HFF-Myc (cell line): ENCODE measurements around the gene ALOX5AP.

ENCODE experiments used
- DNase-seq: peaks from one replicate; pipeline ENCODE4 v3.0.0-alpha.2; 2011; ENCODE audit warnings: low read depth; ENCODE audit errors: extremely low read depth
- H3K4me3 ChIP-seq: replicated peaks from 2 replicates; pipeline ENCODE4 v1.5.1; 2011; ENCODE audit warnings: low read depth, mild to moderate bottlenecking, control low read depth, low read length
- TF ChIP-seq, protein P1 (sequence below): IDR thresholded peaks from 2 replicates; pipeline ENCODE4 v1.5.1; 2012; ENCODE audit warnings: mild to moderate bottlenecking, low read depth, low read length, control low read depth; ENCODE audit errors: missing control alignments

Gene ALOX5AP

DNA sequence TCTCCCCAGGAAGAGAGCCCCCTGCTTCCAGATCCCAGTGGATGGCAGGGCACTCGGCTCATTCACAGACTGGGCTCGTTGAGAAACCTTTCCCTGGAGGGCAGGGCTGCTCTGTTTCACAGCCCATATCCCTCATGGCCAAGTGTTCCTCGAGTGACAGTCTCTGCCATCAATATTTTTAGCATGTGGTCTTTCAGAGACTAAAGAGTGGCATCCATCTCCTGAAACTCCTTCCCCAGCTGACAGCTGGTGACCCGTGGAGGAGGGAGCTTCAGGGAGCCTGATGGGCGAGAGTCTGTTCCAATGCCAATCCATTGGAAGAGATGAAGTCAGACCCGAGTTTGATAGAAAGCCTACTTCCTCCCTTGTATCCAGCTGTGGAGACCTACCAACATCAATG is 30.7 kb upstream of the ALOX5AP start:
- TF ChIP-seq, protein P1, sequence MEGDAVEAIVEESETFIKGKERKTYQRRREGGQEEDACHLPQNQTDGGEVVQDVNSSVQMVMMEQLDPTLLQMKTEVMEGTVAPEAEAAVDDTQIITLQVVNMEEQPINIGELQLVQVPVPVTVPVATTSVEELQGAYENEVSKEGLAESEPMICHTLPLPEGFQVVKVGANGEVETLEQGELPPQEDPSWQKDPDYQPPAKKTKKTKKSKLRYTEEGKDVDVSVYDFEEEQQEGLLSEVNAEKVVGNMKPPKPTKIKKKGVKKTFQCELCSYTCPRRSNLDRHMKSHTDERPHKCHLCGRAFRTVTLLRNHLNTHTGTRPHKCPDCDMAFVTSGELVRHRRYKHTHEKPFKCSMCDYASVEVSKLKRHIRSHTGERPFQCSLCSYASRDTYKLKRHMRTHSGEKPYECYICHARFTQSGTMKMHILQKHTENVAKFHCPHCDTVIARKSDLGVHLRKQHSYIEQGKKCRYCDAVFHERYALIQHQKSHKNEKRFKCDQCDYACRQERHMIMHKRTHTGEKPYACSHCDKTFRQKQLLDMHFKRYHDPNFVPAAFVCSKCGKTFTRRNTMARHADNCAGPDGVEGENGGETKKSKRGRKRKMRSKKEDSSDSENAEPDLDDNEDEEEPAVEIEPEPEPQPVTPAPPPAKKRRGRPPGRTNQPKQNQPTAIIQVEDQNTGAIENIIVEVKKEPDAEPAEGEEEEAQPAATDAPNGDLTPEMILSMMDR: no peak
- no peak for DNase-seq
- no peak overlapping the region for H3K4me3 ChIP-seq

DNA sequence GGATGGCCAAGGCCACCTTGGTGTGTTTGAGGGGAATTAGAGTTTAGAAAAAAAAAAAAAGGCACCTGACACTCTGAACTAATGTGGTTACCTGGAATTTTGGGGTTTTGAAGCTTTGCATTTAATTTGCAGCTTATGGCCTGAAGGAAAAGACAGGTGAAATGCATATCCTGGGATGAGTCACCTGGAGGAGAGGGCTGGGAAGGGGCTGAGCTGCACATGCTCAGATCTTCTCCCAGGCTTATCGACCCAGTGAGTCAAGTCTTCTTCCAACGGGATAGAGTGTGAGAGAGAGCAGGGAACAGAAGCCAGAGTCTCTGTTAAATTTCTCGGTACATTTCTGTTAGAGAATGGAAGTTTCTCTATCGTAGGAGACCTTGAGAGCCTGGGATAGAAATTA is 29.7 kb upstream of the ALOX5AP start:
- H3K4me3 ChIP-seq: no peak overlapping the region
- TF ChIP-seq, protein P1: no peak
- no peak for DNase-seq

DNA sequence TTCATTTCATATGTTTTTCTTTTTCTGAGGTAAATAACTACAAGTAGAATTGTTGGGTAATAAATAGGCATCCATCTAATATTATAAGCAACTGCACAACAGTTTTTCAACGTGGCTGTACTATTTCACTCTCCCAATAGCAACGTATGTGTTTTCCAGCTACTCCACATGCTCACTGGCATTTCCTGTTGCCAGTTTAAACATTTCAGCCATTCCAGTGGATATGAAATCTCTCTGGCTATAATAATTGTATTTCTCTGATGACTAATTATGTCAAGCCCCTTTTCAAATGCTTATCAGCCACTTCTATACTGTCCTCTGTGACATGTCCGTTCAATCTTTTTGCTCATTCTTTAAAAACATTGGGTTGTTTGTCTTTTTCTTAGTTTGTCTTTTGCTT is 26.8 kb upstream of the ALOX5AP start:
- DNase-seq: no peak
- no peak overlapping the region for H3K4me3 ChIP-seq
- TF ChIP-seq, protein P1: no peak

DNA sequence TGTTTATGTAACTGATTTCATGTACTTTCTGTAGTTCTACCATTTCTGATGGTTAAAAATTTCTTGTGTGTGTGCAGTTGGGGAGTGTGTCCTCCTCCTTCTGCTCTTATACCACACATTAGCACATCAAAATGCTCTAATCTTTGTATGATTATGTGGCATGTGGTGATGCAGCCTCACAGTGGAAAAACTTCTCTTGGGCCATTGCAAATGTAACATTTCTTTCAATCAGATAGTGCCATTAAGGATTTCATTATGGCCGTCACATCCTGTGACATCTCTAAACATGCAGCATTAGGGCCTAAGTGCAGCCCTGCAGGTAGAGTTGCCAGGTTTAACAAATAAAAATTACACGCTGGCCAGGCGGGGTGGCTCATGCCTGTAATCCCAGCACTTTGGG is 24.9 kb upstream of the ALOX5AP start:
- TF ChIP-seq, protein P1: no peak
- DNase-seq: no peak
- H3K4me3 ChIP-seq: no peak overlapping the region

DNA sequence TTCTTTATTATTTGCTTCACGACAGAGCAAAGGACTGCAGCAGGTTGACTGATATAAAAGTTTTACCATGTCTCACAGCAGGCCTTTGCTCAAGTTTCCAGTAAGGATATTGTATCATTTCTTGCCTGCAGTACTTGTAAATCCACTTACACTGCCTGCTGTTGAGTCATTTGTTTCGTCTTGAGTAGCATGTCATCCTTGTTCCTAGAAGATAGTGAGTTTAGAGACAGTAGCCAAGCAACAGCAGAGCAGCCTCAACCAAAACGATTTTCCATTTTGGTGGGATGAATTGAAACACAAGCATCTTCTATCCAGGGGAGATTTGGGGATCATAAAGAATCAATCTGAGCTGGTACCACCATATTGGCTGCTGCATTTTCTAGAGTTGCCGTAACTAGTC is 24.0 kb upstream of the ALOX5AP start:
- no peak overlapping the region for H3K4me3 ChIP-seq
- TF ChIP-seq, protein P1: no peak
- DNase-seq: no peak

DNA sequence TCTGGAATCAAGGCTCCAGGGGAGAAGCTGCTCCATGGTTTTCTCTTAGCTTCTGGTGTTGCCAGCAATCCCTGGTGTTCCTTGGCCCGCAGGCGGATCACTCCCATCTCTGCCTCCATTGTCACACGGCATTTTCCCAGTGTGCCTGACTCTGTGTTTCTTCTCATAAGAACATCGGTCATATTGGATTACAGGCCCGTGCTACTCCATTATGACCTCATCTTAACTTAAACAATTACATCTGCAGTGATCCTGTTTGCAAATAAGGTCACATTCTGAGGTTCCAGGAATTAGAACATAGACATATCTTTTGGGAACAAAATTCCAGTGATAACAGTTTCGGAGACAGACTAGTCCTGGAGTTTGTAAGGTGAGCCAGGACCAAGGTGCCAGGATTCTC is 23.5 kb upstream of the ALOX5AP start:
- TF ChIP-seq, protein P1: no peak
- DNase-seq: no peak
- H3K4me3 ChIP-seq: no peak overlapping the region
